Adrenal gland (tissue), 12 donors: ENCODE data around the gene RLF. TPM values are rescaled to one million over a fixed set of nuclear protein-coding genes. Genes with fewer than 3 reads are reported as not detected.

ENCODE experiments used
- DNase-seq, 7 donors: peaks; one replicate each; pipeline ENCODE4 v3.0.0-alpha.2; 2019 to 2020
- H3K27ac ChIP-seq, 5 donors: fragments of 200-600 bp; sonication (generic) in 4 of 5; 1 replicate in 3 of 5; 2 replicates in 2 of 5; pipeline versions ENCODE4 v1.5.1 to v1.8.0; 2016 to 2020; ENCODE audit warnings: mild to moderate bottlenecking in 1 of 5
- H3K27me3 ChIP-seq: fragments of 200-600 bp; 2 replicates; pipeline ENCODE4 v1.8.0; 2021
- H3K36me3 ChIP-seq, 2 donors: fragments of 200-600 bp; replicated peaks in 1 of 2; 1 replicate in 1 of 2; 2 replicates in 1 of 2; pipeline versions ENCODE4 v1.5.1 to v1.8.0; 2018 to 2022
- H3K4me1 ChIP-seq, 2 donors: fragments of 200-600 bp; replicated peaks in 1 of 2; 1 replicate in 1 of 2; 2 replicates in 1 of 2; pipeline versions ENCODE4 v1.5.1 to v1.8.0; 2018 to 2021
- H3K4me3 ChIP-seq, 4 donors: fragments of 200-600 bp; sonication (generic) in 3 of 4; one replicate each; pipeline ENCODE4 v1.5.1; 2016 to 2018
- H3K9me3 ChIP-seq, 3 donors: fragments of 200-600 bp; sonication (generic) in 1 of 3; replicated peaks in 1 of 3; 1 replicate in 2 of 3; 2 replicates in 1 of 3; pipeline versions ENCODE4 v1.5.1 to v1.8.0; 2016 to 2021
- POLR2A ChIP-seq, 2 donors: fragments of 450-650 bp; IDR thresholded peaks; one replicate each; pipeline ENCODE4 v1.6.1; 2017; ENCODE audit warnings: antibody characterized with exemption in 2 of 2, mild to moderate bottlenecking in 2 of 2, moderate library complexity in 1 of 2
- WGBS, 4 donors: extraction: QIAGEN DNeasy Blood & Tissue Kit in 2 of 4; methylation state at CpG; one replicate each; pipeline versions ENCODE4 v1.1.5 to v1.1.7; 2013 to 2017; 5-methylcytosine and 5-hydroxymethylcytosine counted together
- intact Hi-C, 2 donors: fragments of 100-400 bp; cut with DNase I; formaldehyde crosslinking; loops; one replicate each; pipeline versions ENCODE4 v1.14.1 to v1.15.0; 2022 to 2023
- polyA plus RNA-seq, 3 donors: library from polyadenylated mRNA; stranded (reverse); fragments of 200-250 nt in 2 of 3; fragments of 350-450 nt in 1 of 3; fragmentation: Illumina TruSeq in 1 of 3; extraction: RNeasy Lipid Tissue Mini Kit (QIAGEN cat#74804) in 1 of 3; gene quantifications; one replicate each; pipeline ENCODE4 v1.2.3, GENCODE V29; 2013 to 2014
- small RNA-seq, 2 donors: library from RNA; depleted of rRNA; stranded (forward); fragments of <200 nt; gene quantifications; one replicate each; pipeline ENCODE3, GENCODE V24; 2016
- total RNA-seq, 9 donors: library from RNA; depleted of rRNA in 4 of 9; stranded (reverse); fragments of >200 nt in 4 of 9; fragments of 120-200 nt in 1 of 9; fragmentation: NEBNext Ultra II Directional in 1 of 9; extraction: Animal tissue kit (Norgen Biotek cat#: 25700) in 1 of 9; gene quantifications; one replicate each; pipeline versions ENCODE4 v1.1.0 to v1.2.4, GENCODE V29; 2013 to 2023
- TF ChIP-seq, protein P1 (sequence below), 6 experiments: fragments of 450-650 bp in 4 of 6; fragments of 200-600 bp in 2 of 6; sonication (generic) in 1 of 6; IDR thresholded peaks; 1 replicate in 5 of 6; 2 replicates in 1 of 6; pipeline versions ENCODE4 v1.5.1 to v1.8.0; 2016 to 2021; ENCODE audit warnings: antibody characterized with exemption in 6 of 6, mild to moderate bottlenecking in 2 of 6, moderate library complexity in 1 of 6
- donor health status: healthy with polysubstance abuse.
- donor health status: Bipolar disorder and iron deficiency.
- donor health status: DM: yes; HTN: yes; CAD: no.
- donor health status: DM: no; HTN: no; CAD: no.
- donor health status: DM: no; HTN: no; CAD: no.
- donor health status: DM: yes; HTN: yes; CAD: no.

RLF gene
- total and polyA plus RNA-seq, 12 donors, result 3.7 to 18.8 (median 11.3) TPM

DNA sequence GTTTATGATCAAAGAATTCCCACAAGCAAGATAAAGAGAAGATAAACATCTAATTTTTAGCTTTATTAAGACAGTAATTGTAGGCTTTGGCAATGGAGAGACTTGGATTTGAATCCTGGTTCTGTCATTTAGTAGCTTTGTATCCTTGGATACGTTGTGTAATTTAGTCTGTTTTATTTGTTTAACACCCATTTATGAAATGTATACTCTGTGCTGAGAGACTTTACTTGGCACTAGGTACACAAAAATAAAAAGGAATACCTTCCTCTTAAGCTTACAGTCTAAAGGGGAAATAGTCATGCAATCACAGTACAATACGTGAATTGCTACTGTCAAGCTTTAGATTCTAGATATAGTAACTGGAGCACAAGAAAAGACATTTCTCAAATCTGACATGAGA lies 120.7 kb downstream of the RLF start:
- Histone ChIP-seq H3K36me3 (peaks cover 2 to 25% of the 10 kb centered on the region in 2 donors), H3K4me1 (peaks cover 0 to 5% of the 10 kb centered on the region in 2 donors), H3K9me3 (no peaks in the 10 kb centered on the region), H3K4me3 (no peak overlapping the region), H3K27me3 (no peaks in the 10 kb centered on the region), H3K27ac (no peak overlapping the region)
- TF ChIP-seq POLR2A (IDR thresholded peaks at IDR 0.05), result no peak
- TF ChIP-seq, protein P1, sequence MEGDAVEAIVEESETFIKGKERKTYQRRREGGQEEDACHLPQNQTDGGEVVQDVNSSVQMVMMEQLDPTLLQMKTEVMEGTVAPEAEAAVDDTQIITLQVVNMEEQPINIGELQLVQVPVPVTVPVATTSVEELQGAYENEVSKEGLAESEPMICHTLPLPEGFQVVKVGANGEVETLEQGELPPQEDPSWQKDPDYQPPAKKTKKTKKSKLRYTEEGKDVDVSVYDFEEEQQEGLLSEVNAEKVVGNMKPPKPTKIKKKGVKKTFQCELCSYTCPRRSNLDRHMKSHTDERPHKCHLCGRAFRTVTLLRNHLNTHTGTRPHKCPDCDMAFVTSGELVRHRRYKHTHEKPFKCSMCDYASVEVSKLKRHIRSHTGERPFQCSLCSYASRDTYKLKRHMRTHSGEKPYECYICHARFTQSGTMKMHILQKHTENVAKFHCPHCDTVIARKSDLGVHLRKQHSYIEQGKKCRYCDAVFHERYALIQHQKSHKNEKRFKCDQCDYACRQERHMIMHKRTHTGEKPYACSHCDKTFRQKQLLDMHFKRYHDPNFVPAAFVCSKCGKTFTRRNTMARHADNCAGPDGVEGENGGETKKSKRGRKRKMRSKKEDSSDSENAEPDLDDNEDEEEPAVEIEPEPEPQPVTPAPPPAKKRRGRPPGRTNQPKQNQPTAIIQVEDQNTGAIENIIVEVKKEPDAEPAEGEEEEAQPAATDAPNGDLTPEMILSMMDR (IDR thresholded peaks at IDR 0.05), result no peak
- DNase-seq, result no peak
- intact Hi-C loops, result no loop called here
- WGBS, 4 donors, result 76 to 85% (median 80%) methylated on average over 2 of the region's 2 CpGs

Small RNA genes lying within 50 kb of the gene (small RNA-seq; reads per million reads assigned to genes)
- gene RNU6-1237P, result 0 reads per million in 2 donors

Other genes starting within 250 kb of the RLF start
- 1 to 10 TPM in 5 of 9 donors, under 1 TPM in 4; 0.17 to 3.2 (median 1.3) TPM for gene MFSD2A, start 206.2 kb upstream of the RLF start, total RNA-seq
- gene MFSD2A, start 206.2 kb upstream of the RLF start, polyA plus RNA-seq, result 1 to 10 TPM; 1.1 to 2.4 (median 1.7) TPM
- 100 to 1,000 TPM; 150 to 304 (median 206) TPM for gene CAP1, start 120.7 kb upstream of the RLF start, total RNA-seq
- 100 to 1,000 TPM in 1 of 3 donors, 10 to 100 TPM in 2; 59.9 to 234 (median 62.5) TPM for gene CAP1, start 120.7 kb upstream of the RLF start, polyA plus RNA-seq
- gene PPT1, start 64.1 kb upstream of the RLF start, total RNA-seq, result 100 to 1,000 TPM in 2 of 9 donors, 10 to 100 TPM in 7; 70.3 to 112 (median 78.4) TPM
- 100 to 1,000 TPM in 1 of 3 donors, 10 to 100 TPM in 2; 55.3 to 136 (median 59.4) TPM for gene PPT1, start 64.1 kb upstream of the RLF start, polyA plus RNA-seq
- not detected for gene TMCO2, start 86.5 kb downstream of the RLF start, total RNA-seq
- gene TMCO2, start 86.5 kb downstream of the RLF start, polyA plus RNA-seq, result not detected
- gene ZMPSTE24, start 96.8 kb downstream of the RLF start, total RNA-seq, result 10 to 100 TPM; 36.1 to 68.5 (median 42.6) TPM
- 100 to 1,000 TPM in 1 of 3 donors, 10 to 100 TPM in 2; 14.2 to 100 (median 21.5) TPM for gene ZMPSTE24, start 96.8 kb downstream of the RLF start, polyA plus RNA-seq
- gene COL9A2, start 155.9 kb downstream of the RLF start, total RNA-seq, result 10 to 100 TPM in 2 of 9 donors, 1 to 10 TPM in 7; 2.7 to 40.3 (median 5.8) TPM
- 10 to 100 TPM in 2 of 3 donors, under 1 TPM in 1; 0.35 to 12.6 (median 12.2) TPM for gene COL9A2, start 155.9 kb downstream of the RLF start, polyA plus RNA-seq
- 10 to 100 TPM; 23.0 to 52.8 (median 37.8) TPM for gene SMAP2, start 212.3 kb downstream of the RLF start, total RNA-seq
- gene SMAP2, start 212.3 kb downstream of the RLF start, polyA plus RNA-seq, result 10 to 100 TPM; 15.0 to 55.9 (median 20.1) TPM